Muscle layer of duodenum (tissue), 2 donors: Measurements from ENCODE around the gene NR6A1.

ENCODE experiments used
- H3K27ac ChIP-seq: one replicate; pipeline ENCODE4 v1.7.0; 2013; ENCODE audit warnings: mild to moderate bottlenecking, low read length
- H3K27me3 ChIP-seq: one replicate; pipeline ENCODE4 v1.7.0; 2013; ENCODE audit warnings: low read depth, mild to moderate bottlenecking, control low read depth, low read length
- H3K36me3 ChIP-seq, 2 donors: one replicate each; pipeline ENCODE4 v1.7.0; 2013; ENCODE audit warnings: low read length in 2 of 2, control low read depth in 1 of 2, mild to moderate bottlenecking in 1 of 2; ENCODE audit not compliant: insufficient read depth in 2 of 2, control insufficient read depth in 1 of 2
- H3K4me1 ChIP-seq, 2 donors: one replicate each; pipeline ENCODE4 v1.7.0; 2013; ENCODE audit warnings: low read length in 2 of 2, mild to moderate bottlenecking in 2 of 2, control low read depth in 1 of 2, moderate library complexity in 1 of 2; ENCODE audit not compliant: insufficient read depth in 2 of 2, control insufficient read depth in 1 of 2
- H3K4me3 ChIP-seq, 2 donors: one replicate each; pipeline ENCODE4 v1.7.0; 2013; ENCODE audit warnings: low read length in 2 of 2, low read depth in 1 of 2, mild to moderate bottlenecking in 1 of 2
- H3K9me3 ChIP-seq, 2 donors: one replicate each; pipeline ENCODE4 v1.7.0; 2013; ENCODE audit warnings: low read length in 2 of 2, control low read depth in 1 of 2, mild to moderate bottlenecking in 1 of 2; ENCODE audit not compliant: control insufficient read depth in 1 of 2
- donor health status: healthy.

Gene NR6A1

DNA sequence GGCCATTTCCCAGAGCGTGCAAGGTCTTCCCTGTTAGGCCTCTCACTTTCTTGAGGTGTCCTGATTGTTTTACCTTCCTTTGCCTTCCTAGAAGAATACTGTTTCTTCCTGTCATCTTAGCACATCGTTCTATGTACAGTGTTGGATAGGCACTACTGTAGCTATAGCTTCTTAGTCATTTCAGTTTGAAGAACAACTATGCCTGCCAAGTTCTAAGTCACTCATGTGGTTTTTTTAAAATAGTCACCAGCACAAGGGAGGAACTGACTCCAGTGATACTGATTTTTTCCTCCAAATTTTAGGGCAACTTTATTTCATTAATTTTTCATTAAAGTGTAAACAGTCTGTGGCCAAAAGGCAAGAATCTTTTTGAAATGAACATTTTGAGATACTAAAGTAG lies 141.5 kb downstream of the NR6A1 start:
- no peak overlapping the region for H3K4me3 ChIP-seq
- H3K27me3 ChIP-seq: no peaks in the 10 kb centered on the region
- peaks cover 0 to 6% of the 10 kb centered on the region in 2 donors for H3K4me1 ChIP-seq
- no peak overlapping the region for H3K27ac ChIP-seq
- no peaks in the 10 kb centered on the region for H3K9me3 ChIP-seq
- no peaks in the 10 kb centered on the region for H3K36me3 ChIP-seq

DNA sequence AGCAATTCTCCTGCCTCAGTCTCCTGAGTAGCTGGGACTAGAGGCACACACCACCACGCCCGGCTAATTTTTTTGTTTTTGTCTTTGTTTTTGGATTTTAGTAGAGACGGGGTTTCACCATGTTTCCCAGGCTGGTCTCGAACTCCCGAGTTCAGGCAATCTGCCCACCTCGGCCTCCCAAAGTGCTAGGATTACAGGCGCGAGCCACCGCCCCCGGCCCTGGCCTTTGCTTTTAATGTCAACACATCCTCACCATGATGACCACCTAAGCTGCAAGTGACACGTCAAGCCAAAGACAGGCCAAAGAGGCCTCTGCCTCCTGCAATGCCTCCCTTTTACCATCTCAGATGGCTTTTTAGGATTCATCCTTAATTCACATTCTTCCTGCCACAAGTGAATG lies 142.4 kb downstream of the NR6A1 start:
- Histone ChIP-seq H3K4me3 (no peak overlapping the region), H3K9me3 (no peaks in the 10 kb centered on the region), H3K27me3 (no peaks in the 10 kb centered on the region), H3K4me1 (peaks cover 0 to 6% of the 10 kb centered on the region in 2 donors), H3K27ac (no peak overlapping the region), H3K36me3 (no peaks in the 10 kb centered on the region)

DNA sequence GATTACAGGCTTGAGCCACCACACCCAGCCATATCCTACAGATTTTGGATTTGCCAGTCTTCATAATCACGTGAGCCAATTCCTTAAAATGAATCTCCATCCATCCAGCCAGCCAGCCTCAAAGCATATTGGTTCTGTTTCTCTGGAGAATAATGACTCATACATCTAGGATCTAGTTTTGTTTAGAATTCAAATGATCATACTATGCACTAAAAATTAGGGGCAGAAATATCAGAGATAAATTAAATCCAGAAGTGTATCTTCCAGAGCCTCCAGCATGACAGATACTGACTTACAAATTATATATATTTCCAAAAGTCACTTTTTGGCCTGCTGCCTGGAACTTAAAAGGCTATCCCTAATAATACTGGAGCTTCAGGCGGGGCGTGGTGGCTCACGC lies 144.8 kb downstream of the NR6A1 start:
- Histone ChIP-seq H3K36me3 (no peaks in the 10 kb centered on the region), H3K27ac (no peak overlapping the region), H3K4me3 (no peak overlapping the region), H3K4me1 (no peaks in the 10 kb centered on the region), H3K27me3 (no peaks in the 10 kb centered on the region), H3K9me3 (no peaks in the 10 kb centered on the region)

DNA sequence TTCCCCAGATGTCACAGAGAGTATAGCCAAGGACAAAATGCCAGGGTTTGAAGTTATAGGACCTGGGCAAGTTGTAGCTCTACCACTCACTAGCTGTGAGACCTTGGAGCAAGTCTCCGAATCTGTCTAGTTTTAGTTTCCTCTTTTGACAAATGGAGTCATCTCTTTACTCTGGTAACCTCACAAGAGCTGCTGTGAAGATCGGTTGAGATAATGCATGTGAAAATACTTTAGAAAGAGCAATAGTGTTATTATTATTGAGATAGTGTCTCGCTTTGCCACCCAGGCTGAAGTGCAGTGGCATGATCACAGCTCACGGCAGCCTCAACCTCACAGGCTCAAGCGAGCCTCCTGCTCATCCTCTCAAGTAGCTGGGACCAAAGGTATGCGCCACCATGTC lies 146.0 kb downstream of the NR6A1 start:
- H3K36me3 ChIP-seq: no peaks in the 10 kb centered on the region
- no peaks in the 10 kb centered on the region for H3K4me1 ChIP-seq
- no peak overlapping the region for H3K27ac ChIP-seq
- H3K4me3 ChIP-seq: no peak overlapping the region
- no peaks in the 10 kb centered on the region for H3K27me3 ChIP-seq
- no peaks in the 10 kb centered on the region for H3K9me3 ChIP-seq

DNA sequence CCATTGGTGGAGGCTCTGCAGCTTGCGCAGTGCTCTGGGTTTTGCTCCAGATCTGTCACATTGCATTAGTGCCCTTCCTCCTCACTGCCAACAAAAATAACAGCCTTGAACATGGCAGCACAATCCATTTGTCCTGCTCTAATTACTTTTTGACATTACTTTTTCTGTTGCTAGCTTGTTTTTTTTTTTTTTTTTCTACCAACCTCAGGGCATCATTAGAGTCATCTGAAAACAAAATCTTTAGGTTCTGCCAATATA lies 146.4 kb downstream of the NR6A1 start:
- Histone ChIP-seq H3K27ac (no peak overlapping the region), H3K4me3 (no peak overlapping the region), H3K4me1 (no peaks in the 10 kb centered on the region), H3K36me3 (no peaks in the 10 kb centered on the region), H3K27me3 (no peaks in the 10 kb centered on the region), H3K9me3 (no peaks in the 10 kb centered on the region)

DNA sequence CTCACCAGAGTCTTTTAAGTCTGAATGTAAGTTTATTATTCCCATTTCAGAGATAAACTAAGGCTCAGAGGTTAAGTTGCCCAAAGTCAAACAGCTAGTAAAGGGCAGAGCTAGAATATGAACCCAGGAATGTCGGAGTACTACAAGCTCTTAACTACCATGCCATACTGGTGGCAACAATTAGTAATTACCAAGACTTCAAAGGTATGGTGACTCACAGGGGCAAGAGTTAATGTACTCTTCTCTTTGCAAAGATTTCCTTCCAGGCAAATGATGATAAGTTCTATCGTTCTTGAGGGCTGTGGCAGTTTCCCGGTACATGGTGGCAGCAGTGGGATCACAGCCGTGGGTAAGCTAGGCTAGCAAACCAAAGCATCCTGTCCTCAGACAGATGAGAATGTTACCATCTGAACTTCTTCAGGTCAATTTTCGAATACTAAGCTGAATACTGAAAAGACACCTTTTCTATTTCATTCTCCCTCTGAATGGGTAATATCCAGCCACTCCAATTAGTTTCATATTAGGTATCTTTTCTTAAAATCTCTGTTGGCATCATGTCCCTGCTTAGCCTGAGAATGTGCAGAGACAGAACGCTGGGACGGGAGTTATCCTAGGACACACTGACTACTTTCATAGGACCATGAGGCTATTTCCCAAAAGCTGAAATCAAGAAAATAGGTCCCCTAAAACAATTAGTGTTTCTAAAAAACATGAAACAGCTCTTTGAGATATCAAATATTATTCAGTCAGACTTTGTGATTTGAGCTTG lies 147.0 kb downstream of the NR6A1 start:
- Histone ChIP-seq H3K4me1 (no peaks in the 10 kb centered on the region), H3K9me3 (no peaks in the 10 kb centered on the region), H3K27me3 (no peaks in the 10 kb centered on the region), H3K36me3 (no peaks in the 10 kb centered on the region), H3K4me3 (no peak overlapping the region), H3K27ac (no peak overlapping the region)

DNA sequence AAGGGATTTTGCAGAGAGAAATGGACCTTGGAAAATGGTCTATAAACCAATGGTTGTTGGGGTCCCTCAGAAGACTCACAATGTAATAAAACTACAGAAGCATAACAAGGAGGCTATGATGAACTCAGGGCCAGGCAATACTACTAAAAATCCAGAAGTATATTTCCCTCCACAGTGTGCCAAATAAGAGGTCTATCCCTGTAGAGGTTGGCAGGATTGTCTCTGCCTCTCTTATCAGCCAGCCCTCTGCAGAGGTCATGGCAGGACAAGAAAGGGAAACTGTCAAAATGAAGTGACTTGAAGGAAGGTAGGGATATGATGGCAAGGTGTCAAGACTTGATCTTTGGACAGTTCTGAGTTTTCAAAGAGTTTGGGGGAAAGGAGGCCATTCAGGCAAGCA lies 148.2 kb downstream of the NR6A1 start:
- Histone ChIP-seq H3K9me3 (no peaks in the 10 kb centered on the region), H3K27ac (no peak overlapping the region), H3K36me3 (no peaks in the 10 kb centered on the region), H3K27me3 (no peaks in the 10 kb centered on the region), H3K4me1 (no peaks in the 10 kb centered on the region), H3K4me3 (no peak overlapping the region)

DNA sequence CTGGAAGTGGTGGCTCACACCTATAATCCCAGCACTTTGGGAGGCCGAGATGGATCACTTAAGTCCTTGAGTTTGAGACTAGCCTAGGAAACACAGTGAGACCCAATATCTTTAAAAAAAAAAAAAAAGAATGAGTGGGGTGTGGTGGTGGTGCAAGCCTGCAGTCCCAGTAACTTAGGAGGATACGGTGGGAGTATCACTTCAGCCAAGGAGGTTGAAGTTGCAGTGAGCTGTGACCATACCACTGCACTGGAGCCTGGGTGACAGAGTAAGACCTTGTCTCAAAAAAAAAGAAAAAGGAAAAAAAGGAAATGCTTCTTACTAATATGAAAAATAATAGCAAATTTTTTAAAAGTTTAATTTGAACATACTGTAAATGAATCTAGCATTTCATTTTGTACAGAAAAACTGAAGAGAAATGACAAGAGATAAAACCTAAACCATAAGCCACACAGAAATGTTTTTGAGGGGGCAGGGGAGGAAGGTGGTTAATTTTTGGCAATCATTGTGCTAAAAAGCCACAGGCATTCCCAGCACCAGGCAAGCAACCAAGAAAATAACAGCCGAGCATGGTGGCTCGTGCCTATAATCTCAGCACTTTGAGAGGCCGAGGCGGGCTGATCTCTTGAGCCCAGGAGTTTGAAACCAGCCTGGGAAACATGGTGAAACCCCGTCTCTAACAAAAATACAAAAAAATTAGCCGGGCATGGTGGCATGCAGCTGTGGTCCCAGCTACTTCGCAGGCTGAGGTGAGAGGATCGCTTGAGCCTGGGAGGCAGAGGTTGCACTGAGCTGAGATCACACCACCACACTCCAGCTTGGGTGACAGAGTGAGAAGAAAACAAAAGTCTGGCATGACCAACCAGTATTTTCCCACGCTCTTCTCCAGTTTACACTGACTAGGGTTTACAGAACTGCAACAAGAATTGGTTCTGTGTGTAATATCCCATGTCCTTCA lies 149.5 kb downstream of the NR6A1 start:
- H3K4me1 ChIP-seq: no peaks in the 10 kb centered on the region
- no peaks in the 10 kb centered on the region for H3K27me3 ChIP-seq
- no peak overlapping the region for H3K4me3 ChIP-seq
- no peak overlapping the region for H3K27ac ChIP-seq
- H3K36me3 ChIP-seq: no peaks in the 10 kb centered on the region
- no peaks in the 10 kb centered on the region for H3K9me3 ChIP-seq

DNA sequence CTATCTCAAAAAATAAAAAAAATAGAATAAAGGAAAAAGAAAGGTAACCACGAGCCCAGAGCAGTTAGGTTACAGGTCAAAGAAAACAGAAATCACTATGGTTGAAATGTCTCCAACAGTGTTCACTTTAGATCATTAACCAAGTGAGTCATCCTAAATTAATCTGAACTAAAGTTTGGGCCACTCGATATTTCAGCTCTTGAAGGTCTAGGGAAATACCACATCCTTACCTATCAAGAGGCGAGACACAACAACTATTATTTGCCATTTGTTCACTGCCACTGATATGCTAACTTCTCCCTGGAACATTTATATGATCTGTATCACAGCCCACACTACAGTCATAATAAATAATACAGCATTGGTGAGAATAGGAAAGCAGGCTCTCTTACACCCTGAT lies 152.6 kb downstream of the NR6A1 start:
- no peaks in the 10 kb centered on the region for H3K36me3 ChIP-seq
- no peaks in the 10 kb centered on the region for H3K4me1 ChIP-seq
- H3K27ac ChIP-seq: no peak overlapping the region
- H3K27me3 ChIP-seq: no peaks in the 10 kb centered on the region
- no peak overlapping the region for H3K4me3 ChIP-seq
- H3K9me3 ChIP-seq: no peaks in the 10 kb centered on the region

DNA sequence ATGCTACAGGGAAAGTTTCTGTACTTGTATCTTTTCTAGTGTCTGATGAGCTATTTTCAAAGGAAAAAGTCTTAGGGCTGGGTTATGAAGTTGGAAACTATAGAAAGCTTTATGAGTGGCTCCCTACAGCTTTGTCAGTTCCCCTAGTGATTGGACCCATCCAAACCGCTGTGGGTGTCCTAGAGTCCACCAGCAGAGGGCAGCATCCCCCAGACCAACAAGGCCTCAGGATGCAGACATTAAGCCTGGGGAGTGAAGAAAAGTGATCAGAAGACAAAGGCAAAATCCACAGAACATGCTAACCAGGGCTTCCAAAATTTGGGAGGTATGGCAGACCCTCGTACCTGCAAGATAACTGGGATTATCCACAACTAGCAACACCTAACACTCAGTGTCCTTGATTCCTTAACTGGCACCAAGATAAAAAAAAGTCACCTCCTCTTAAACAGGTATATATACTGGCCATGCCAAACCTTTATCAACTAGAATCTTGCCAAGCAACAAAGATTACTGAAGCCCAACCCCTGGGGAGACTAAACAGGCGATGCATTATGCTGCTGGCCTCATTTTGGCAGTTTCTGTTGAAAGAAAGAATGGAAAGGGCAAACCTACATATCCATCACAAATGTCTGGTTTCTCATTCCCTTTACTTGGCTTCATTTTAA lies 153.5 kb downstream of the NR6A1 start:
- Histone ChIP-seq H3K27ac (no peak overlapping the region), H3K4me3 (no peak overlapping the region), H3K27me3 (no peaks in the 10 kb centered on the region), H3K36me3 (no peaks in the 10 kb centered on the region), H3K9me3 (no peaks in the 10 kb centered on the region), H3K4me1 (no peaks in the 10 kb centered on the region)

DNA sequence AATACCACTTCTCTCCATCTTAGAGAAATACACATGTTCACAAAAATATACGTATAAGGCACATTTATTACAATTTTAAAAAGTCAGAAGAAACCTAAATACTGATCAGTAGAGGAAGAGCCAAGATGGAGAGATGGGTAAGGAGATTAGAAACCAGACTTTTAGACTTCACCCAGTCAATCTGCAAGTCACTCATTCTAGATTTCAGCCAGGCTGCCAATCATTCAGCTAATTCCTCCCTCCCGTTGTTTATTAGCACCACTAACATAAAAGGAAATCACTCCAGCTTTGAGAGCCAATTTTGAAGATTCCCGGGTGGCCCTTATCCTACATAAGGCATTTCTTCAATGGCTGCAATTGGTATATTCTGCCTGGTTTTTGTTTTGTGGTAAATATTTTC lies 154.2 kb downstream of the NR6A1 start:
- Histone ChIP-seq H3K27ac (no peak overlapping the region), H3K9me3 (no peaks in the 10 kb centered on the region), H3K4me3 (no peak overlapping the region), H3K4me1 (no peaks in the 10 kb centered on the region), H3K27me3 (no peaks in the 10 kb centered on the region), H3K36me3 (no peaks in the 10 kb centered on the region)
